Adrenal gland (tissue), 5 donors: Measurements from ENCODE around the gene SHE.

ENCODE experiments used
- POLR2A ChIP-seq, 2 donors: fragments of 450-650 bp; IDR thresholded peaks; one replicate each; pipeline ENCODE4 v1.6.1; 2017; ENCODE audit warnings: antibody characterized with exemption in 2 of 2, mild to moderate bottlenecking in 2 of 2, moderate library complexity in 1 of 2
- TF ChIP-seq, protein P1 (sequence below), 6 experiments: fragments of 450-650 bp in 4 of 6; fragments of 200-600 bp in 2 of 6; sonication (generic) in 1 of 6; IDR thresholded peaks; 1 replicate in 5 of 6; 2 replicates in 1 of 6; pipeline versions ENCODE4 v1.5.1 to v1.8.0; 2016 to 2021; ENCODE audit warnings: antibody characterized with exemption in 6 of 6, mild to moderate bottlenecking in 2 of 6, moderate library complexity in 1 of 6
- donor health status: DM: no; HTN: no; CAD: no.

DNA sequence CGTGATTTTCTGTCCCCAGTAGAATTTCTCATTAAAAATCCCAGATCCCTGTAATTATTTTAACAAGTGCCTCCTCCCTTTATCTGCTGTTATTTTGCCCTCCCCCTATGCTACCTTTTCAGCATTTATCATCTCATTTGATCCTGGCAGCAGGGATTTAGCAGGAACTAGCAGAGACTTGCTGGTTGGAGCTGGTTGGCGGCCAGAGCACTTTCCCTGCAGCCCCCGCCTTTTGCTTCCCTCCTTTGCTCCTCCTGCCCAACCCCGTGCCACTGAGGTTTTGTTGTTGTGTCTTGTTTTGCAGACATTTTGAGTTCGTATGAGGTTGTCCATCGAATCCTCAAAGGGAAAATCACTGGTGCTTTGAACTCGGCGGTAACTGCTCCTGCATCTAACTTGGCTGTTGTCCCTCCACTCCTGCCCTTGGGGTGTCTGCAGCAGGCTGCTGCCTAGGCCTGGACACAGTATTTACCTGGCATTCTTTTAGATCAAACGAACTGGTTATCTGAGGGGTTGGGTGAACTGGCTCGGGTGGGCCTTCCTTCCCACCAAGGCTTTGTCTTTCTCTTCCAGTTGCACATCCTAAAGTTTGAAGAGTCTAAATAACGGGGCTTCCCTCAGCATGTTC lies 45.0 kb upstream of the SHE start:
- TF ChIP-seq, protein P1, sequence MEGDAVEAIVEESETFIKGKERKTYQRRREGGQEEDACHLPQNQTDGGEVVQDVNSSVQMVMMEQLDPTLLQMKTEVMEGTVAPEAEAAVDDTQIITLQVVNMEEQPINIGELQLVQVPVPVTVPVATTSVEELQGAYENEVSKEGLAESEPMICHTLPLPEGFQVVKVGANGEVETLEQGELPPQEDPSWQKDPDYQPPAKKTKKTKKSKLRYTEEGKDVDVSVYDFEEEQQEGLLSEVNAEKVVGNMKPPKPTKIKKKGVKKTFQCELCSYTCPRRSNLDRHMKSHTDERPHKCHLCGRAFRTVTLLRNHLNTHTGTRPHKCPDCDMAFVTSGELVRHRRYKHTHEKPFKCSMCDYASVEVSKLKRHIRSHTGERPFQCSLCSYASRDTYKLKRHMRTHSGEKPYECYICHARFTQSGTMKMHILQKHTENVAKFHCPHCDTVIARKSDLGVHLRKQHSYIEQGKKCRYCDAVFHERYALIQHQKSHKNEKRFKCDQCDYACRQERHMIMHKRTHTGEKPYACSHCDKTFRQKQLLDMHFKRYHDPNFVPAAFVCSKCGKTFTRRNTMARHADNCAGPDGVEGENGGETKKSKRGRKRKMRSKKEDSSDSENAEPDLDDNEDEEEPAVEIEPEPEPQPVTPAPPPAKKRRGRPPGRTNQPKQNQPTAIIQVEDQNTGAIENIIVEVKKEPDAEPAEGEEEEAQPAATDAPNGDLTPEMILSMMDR (IDR thresholded peaks at IDR 0.05) = no peak
- TF ChIP-seq POLR2A (IDR thresholded peaks at IDR 0.05) = no peak
